Measurements from ENCODE around the gene MDFI.

MDFI gene

DNA sequence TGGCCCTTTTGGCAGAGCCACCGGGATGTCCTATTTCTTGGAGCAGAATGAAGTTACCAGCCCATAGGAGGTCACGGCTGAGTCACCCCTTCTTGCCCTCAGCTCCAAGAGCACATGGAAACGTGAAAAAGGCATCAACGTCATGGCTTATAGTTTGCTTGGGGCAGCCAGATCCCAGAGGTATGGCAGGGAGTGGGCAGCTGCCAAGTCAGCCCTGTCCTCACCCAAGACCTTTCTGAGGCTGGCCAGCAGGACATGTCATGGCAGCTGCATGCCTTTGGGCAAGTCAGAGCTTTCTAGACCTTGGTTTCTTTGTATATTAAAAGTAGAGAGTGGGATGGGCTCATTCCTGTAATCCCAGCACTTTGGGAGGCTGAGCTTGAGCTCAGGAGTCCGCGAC is 8.2 kb upstream of the MDFI start:
- DNase-seq = no peak

DNA sequence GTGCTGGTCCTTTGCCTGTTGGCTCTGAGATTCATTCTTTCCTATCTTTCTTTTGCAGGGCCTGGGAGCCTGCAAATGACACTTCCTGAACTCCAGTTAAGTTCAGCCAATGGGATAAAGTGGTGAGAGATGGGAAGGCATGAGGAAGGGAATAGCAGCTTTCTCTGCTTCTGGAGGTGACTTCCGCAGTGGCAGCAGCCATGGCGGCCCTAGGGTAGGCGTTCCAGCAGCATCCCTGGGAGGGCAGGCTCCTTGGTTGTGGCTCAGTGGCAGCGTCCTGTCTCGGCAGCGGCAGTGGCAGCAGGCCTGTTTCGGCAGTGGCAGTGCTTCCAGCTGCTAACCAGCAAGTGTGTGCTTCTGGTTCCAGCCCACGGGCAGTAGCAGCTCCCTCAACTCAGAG is 7.3 kb upstream of the MDFI start:
- DNase-seq = no peak

- no peak for DNase-seq
These were observed 5.1 kb upstream of the MDFI start for GRCh38 chr6:41633056-41633634.

- DNase-seq = peak; percentile 47
These were observed 3.6 kb upstream of the MDFI start for GRCh38 chr6:41634657-41635056.

- no peak for DNase-seq
These were observed 2.9 kb upstream of the MDFI start for GRCh38 chr6:41635365-41635764.

GRCh38 chr6:41636833-41637193 is 1.5 kb upstream of the MDFI start:
- DNase-seq = no peak

DNA sequence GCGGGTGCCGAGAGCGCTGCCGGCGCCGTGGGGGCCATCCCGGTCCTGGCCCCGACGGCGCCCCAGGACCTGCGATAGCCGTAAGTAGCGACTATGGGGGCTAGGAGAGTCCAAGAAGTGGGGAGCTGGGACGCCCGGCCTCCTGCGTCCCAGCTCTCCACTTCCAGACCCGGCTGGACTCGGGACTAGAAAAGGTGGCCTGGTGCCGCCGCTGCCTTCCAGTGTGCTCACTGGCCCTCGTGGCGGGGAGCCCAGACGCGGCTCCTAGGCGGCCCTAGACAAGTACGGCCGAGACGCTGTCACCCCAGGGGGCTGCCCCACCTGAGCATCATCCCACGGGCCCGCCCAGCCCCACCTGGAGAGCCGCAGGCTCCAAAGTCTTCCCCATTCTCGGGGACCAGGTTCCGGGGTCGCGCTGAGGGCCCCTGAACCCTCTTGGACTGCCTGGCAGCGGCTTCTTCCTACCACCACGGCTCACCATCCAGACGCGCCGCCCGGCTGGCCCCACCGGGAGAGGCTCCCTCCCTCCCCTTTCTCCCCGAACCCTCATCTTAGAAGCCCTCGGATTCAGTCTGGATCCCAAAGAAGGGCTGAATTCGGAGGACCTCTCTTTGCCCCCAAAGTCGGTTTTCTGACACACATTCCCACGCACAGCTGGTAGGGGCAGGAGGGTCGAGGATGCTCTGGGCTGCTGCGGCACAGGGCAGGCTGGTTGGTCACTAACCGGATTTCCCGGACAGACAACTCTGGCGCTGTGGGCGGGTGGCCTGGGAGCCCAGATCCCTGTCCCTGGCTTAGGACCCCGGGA is 870 bp upstream of the MDFI start:
- DNase-seq = peak; percentile 70

GRCh38 chr6:41638935-41639808 is 904 bp downstream of the MDFI start:
- peak; percentile 80 for DNase-seq

DNA sequence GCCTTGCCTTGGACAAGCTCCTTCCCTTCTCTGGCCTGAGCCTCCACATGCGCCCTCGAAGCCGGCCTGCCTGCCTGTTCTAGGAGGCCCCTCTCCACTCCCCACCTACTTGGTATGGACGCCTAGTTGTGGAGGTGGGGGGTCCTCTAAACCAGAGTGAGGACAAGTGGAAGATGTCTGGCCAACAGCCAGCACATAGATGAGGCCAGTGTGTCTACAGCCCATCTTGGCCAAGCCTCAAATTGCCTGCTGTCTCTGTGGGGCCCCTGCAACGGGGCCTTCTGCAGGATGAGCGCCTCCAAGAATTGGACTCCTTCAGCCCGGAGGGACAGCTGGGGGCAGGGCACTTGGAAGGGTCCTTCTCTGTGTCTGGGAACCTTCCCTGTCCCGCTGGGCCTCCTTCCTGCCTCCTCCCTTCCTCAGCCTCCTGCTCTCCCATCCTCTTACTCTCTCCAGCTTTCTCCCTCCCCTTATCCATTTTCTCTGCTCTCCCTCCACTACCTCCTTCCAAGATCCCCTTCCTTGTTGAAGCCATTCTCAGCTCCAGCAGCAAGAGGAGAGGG is 1.6 kb downstream of the MDFI start:
- peak; percentile 53 for DNase-seq

- DNase-seq = no peak
These were observed 2.2 kb downstream of the MDFI start for GRCh38 chr6:41640426-41640825.

GRCh38 chr6:41641352-41641925 is 3.2 kb downstream of the MDFI start:
- DNase-seq = no peak

DNA sequence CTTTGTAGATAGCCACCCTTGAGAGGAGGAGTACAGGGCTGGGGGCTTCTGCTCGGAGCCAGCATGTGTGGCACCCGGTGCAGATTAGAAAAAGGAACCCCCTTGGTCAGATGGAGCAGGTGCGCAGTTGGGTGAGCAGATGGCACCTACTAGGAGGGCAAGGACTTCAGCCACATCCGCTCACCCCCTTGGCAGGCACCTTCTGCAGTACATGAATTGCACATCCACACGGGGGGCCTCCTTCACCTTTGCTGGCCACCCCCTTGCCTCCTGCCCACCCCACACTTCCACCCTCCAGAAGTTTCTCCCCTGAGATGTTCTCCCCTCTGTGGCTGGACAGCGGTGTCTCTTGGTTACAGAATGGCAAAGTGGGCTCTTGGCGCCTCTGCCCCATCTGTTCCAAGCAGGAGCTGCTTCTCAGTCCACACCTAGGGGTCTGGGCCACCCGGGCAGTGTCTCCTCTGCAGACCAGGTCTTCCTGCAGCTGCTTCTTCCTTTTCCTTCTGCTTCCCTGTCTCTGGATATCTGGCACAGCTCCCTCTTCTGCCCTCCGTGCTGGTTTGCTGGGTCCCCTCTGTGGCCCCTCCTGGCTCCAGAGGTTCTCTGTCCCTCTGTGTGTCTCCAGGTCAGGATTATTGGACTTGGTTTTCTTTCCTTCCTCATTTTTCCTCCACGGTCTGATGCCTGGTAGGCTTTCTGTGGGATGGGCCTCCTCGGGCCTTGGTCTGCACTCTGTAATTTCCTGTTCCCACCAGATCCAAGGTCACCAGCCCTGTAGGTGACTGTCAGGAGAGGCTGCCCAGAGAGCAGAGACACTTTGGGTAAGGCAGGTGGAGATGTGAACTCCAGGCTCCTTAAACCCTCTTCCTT is 4.1 kb downstream of the MDFI start:
- peak; percentile 35 for DNase-seq

DNA sequence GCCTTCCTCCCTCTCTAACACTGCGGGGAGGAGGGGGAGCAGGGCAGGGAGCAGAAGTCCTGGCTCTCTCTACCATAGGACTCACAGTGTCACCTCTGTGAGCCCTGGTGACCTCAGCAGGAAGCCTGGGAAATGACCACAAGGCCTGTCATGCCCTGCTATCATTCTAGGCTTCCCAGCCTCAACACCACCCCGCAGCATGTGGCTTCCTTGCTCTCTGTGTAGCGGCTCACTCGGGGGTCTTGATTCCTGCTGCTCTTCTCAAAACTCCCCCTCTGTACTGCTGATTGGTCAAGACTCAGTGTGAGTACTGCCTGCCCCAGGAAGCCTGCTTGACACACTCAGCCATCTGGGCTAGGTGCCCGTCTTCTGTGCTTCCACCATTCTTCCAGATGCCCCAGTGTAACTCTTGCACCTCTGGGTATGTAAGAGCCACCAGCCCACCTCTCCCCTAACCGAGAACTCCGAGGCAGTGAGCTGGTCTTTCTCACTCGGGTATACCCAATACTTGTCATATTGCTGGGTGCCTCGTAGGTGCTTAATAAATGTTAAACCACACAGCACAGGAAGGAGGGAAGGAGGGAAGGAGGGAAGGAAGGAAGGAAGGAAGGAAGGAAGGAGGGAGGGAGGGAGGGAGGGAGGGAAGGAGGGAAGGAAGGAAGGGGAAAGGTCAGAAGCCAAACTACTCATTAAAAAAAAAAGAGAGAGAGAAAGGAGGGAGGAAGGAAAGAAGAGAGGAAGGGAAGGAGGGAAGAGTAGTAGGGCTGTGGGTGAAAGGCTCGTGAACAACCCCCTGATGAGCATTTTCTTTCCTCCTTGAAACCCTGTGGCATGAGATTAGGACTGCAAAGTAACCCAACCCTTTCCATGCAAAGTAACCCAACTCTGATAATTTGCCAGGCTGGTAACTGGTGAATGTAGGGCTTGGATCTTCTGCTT is 5.0 kb downstream of the MDFI start:
- no peak for DNase-seq

- DNase-seq = no peak
These were observed 5.6 kb downstream of the MDFI start for GRCh38 chr6:41643899-41644269.

DNA sequence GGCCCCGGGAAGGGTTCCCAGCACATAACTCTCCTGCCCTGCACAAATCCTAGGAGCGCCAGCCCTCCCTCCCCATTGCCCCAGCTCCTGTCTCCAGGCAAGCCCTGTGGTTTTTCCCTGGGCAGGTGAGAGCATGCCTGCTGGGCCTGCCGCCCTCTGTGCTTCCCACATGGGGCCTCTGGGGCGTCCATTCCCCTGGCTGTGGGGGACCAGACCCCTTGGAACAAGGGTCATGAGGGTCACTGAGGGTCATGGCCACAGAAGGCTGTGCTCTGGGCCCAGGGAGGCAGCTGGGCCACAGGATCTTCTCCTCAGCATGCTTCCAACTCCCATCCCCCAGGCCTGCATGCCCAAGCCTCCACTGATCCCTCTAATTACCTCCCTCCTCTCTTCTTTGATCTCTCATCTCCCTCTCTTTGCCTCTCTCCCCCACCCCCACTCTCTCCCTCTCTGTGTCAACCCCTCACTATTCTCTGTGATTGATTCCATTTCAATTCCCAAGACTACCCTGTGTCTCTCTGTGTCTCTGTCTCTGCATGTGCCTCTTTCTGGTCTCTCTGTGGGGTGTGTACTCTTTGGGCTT is 6.1 kb downstream of the MDFI start:
- no peak for DNase-seq

DNA sequence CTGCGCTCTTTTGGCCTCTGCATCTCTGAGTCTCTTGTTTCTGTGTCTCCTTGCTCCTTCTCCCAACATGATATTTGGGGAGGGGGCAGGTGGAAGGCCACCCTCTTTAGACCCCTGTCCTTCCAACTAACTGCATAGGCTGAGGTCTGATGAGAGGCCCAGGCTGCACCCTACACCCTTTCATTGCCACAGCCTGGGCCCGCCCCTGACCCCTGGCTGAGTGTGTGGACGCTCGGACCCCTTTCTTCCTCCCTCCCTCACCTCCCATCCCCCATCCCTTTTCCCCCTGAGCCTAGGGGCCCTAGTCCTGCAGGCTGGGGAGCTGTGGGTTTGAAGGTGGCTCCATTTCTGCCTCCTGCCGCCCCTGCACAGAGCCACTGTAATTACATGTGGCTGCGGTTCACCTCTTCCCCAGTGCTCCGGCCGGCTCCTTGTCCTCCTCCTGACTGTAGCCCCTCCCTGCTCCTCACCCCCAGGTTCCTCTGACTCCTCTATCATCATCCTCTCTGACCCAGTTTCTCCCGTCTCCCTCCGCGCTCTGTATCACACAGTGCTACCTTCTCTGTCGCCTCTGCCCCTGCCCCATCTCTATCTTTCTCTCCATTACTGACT is 6.8 kb downstream of the MDFI start:
- DNase-seq = no peak

DNA sequence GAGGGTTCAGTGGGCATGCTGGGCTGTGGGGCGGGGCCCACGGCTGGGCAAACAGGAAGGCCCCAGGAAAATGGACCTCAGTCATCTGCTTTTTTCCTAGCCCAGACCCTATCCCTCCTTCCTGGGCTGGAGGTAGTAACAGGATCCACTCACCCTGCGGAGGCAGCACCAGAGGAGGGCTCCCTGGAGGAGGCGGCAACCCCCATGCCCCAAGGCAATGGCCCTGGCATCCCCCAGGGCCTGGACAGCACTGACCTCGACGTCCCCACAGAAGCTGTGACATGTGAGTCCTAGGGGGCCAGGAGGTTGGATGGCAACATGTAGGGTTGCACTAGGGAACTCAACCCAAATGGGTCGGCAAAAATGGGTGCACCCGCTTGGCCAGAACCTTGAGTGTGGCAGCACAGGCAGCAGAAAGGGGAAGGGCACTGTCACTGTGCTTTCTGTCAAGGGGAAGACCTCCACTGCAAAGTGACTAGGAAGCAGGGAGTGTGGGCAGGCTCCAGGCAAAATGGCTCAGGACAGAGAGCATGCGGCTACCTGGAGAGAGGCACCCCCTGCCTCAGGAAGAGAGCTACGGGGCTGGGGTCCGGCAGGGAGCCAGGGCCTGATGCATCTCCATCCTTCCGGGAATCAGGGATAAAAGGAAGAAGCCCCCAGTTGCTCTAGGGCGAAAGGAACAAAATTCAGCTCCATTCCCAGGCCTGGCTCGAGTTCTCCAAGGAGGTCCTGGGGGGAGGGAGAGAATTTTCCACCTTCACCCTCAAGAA is 7.9 kb downstream of the MDFI start:
- no peak for DNase-seq

GRCh38 chr6:41647061-41647511 is 8.8 kb downstream of the MDFI start:
- no peak for DNase-seq
